Trophoblast cell (in vitro differentiated cells and primary cell): ENCODE results near the gene ACAP3.

Experiments used
- DNase-seq, 2 donors: peaks; one replicate each; pipeline ENCODE4 v3.0.0-alpha.2; 2016
- H2AFZ ChIP-seq: 2 replicates; pipeline ENCODE4 v1.6.1; 2013; ENCODE audit warnings: low read length, moderate library complexity, mild to moderate bottlenecking; ENCODE audit not compliant: insufficient read depth, poor library complexity
- H2AK5ac ChIP-seq: 2 replicates; pipeline ENCODE4 v1.6.1; 2013; ENCODE audit warnings: mild to moderate bottlenecking, low read length
- H2BK120ac ChIP-seq: 2 replicates; pipeline ENCODE4 v1.6.1; 2013; ENCODE audit warnings: low read length, mild to moderate bottlenecking, moderate library complexity; ENCODE audit not compliant: insufficient read depth, poor library complexity
- H2BK12ac ChIP-seq: 2 replicates; pipeline ENCODE4 v1.6.1; 2013; ENCODE audit warnings: mild to moderate bottlenecking, low read length, moderate library complexity
- H2BK5ac ChIP-seq: 2 replicates; pipeline ENCODE4 v1.6.1; 2013; ENCODE audit warnings: low read length, low read depth, moderate library complexity, mild to moderate bottlenecking; ENCODE audit not compliant: poor library complexity
- H3K14ac ChIP-seq: 2 replicates; pipeline ENCODE4 v1.6.1; 2013; ENCODE audit warnings: mild to moderate bottlenecking, low read length
- H3K18ac ChIP-seq: 2 replicates; pipeline ENCODE4 v1.6.1; 2013; ENCODE audit warnings: mild to moderate bottlenecking, low read length
- H3K23ac ChIP-seq: 2 replicates; pipeline ENCODE4 v1.6.1; 2013; ENCODE audit warnings: low read length
- H3K27ac ChIP-seq: 2 replicates; pipeline ENCODE4 v1.5.1; 2013; ENCODE audit warnings: low read depth, mild to moderate bottlenecking, inconsistent platforms, low read length, moderate library complexity
- H3K27me3 ChIP-seq: 2 replicates; pipeline ENCODE4 v1.6.1; 2013; ENCODE audit warnings: inconsistent platforms, mild to moderate bottlenecking, low read length, moderate library complexity; ENCODE audit not compliant: insufficient read depth
- H3K36me3 ChIP-seq, 2 experiments: 1 replicate in 1 of 2; 2 replicates in 1 of 2; pipeline ENCODE4 v1.6.1; 2013; ENCODE audit warnings: low read length in 2 of 2, mild to moderate bottlenecking in 2 of 2, moderate library complexity in 1 of 2; ENCODE audit not compliant: insufficient read depth in 2 of 2, control insufficient read depth in 1 of 2
- H3K4ac ChIP-seq: 2 replicates; pipeline ENCODE4 v1.6.1; 2013; ENCODE audit warnings: low read depth, mild to moderate bottlenecking, low read length, moderate library complexity
- H3K4me1 ChIP-seq, 2 experiments: 1 replicate in 1 of 2; 2 replicates in 1 of 2; pipeline ENCODE4 v1.6.1; 2013; ENCODE audit warnings: low read length in 2 of 2, mild to moderate bottlenecking in 2 of 2, moderate library complexity in 1 of 2; ENCODE audit not compliant: insufficient read depth in 2 of 2, control insufficient read depth in 1 of 2
- H3K4me2 ChIP-seq: 2 replicates; pipeline ENCODE4 v1.6.1; 2013; ENCODE audit warnings: inconsistent platforms, mild to moderate bottlenecking, low read length, moderate library complexity
- H3K4me3 ChIP-seq: 2 replicates; pipeline ENCODE4 v1.5.1; 2013; ENCODE audit warnings: mild to moderate bottlenecking, low read depth, low read length, inconsistent platforms
- H3K79me1 ChIP-seq: one replicate; pipeline ENCODE4 v1.6.1; 2013; ENCODE audit warnings: low read length
- H3K79me2 ChIP-seq: 2 replicates; pipeline ENCODE4 v1.6.1; 2013; ENCODE audit warnings: low read length, mild to moderate bottlenecking; ENCODE audit not compliant: control insufficient read depth, insufficient read depth, poor library complexity
- H3K9ac ChIP-seq: 2 replicates; pipeline ENCODE4 v1.6.1; 2013; ENCODE audit warnings: mild to moderate bottlenecking, low read length
- H3K9me3 ChIP-seq: 2 replicates; pipeline ENCODE4 v1.6.1; 2013; ENCODE audit warnings: low read depth, mild to moderate bottlenecking, control low read depth, inconsistent platforms, low read length; ENCODE audit not compliant: insufficient read depth
- H4K12ac ChIP-seq: 2 replicates; pipeline ENCODE4 v1.6.1; 2013; ENCODE audit warnings: low read depth, mild to moderate bottlenecking, low read length, moderate library complexity
- H4K8ac ChIP-seq: 2 replicates; pipeline ENCODE4 v1.6.1; 2013; ENCODE audit warnings: low read depth, mild to moderate bottlenecking, low read length, moderate library complexity
- H4K91ac ChIP-seq: one replicate; pipeline ENCODE4 v1.6.1; 2013; ENCODE audit warnings: low read depth, mild to moderate bottlenecking, low read length, moderate library complexity
- WGBS: extraction: QIAGEN DNeasy Blood & Tissue Kit; methylation state at CpG from one replicate; pipeline ENCODE4 v1.1.7; 2013; ENCODE audit warnings: missing lambda C conversion rate; ENCODE audit not compliant: insufficient read length, insufficient coverage; ENCODE audit errors: extremely low coverage; 5-methylcytosine and 5-hydroxymethylcytosine counted together

The ACAP3 gene

DNA sequence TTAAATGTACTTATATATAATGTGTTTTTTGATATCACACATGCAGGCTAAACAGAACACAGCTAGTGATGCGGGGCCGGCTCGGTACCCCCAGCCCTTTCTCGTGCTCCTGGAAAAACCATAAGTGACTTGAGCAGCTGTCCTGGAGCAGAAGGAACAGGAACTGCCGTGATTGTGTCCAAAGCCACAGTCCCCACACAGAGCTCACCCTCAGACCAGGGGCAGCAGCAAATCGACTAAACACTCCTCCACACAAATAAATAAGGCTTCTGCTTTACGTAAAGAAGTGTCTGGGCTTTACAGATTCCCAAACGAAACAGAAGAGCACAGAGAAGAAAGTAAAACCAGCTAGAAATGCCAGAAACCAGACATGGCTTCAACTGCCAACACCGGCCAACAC is 43.7 kb downstream of the ACAP3 start:
- H3K79me1 ChIP-seq: no peaks in the 10 kb centered on the region
- H3K27me3 ChIP-seq: no peaks in the 10 kb centered on the region
- no peak overlapping the region for H2AK5ac ChIP-seq
- WGBS: no CpG with 5 or more reads among the region's 9 CpGs
- peaks cover 2% of the 10 kb centered on the region for H3K9me3 ChIP-seq
- H3K36me3 ChIP-seq: peaks cover 72 to 77% of the 10 kb centered on the region in 2 experiments
- H3K4me1 ChIP-seq: peaks cover 0 to 4% of the 10 kb centered on the region in 2 experiments
- no peak overlapping the region for H3K4me3 ChIP-seq
- H4K8ac ChIP-seq: no peak overlapping the region
- no peak overlapping the region for H2BK120ac ChIP-seq
- H2BK5ac ChIP-seq: no peak overlapping the region
- no peak overlapping the region for H3K23ac ChIP-seq
- no peak overlapping the region for H3K4me2 ChIP-seq
- no peak overlapping the region for H4K91ac ChIP-seq
- H3K9ac ChIP-seq: no peak overlapping the region
- DNase-seq: no peak
- no peak overlapping the region for H3K18ac ChIP-seq
- no peak overlapping the region for H2BK12ac ChIP-seq
- H3K4ac ChIP-seq: no peak overlapping the region
- no peak overlapping the region for H3K27ac ChIP-seq
- no peak overlapping the region for H3K14ac ChIP-seq
- H4K12ac ChIP-seq: no peak overlapping the region
- no peak overlapping the region for H2AFZ ChIP-seq
- no peaks in the 10 kb centered on the region for H3K79me2 ChIP-seq

DNA sequence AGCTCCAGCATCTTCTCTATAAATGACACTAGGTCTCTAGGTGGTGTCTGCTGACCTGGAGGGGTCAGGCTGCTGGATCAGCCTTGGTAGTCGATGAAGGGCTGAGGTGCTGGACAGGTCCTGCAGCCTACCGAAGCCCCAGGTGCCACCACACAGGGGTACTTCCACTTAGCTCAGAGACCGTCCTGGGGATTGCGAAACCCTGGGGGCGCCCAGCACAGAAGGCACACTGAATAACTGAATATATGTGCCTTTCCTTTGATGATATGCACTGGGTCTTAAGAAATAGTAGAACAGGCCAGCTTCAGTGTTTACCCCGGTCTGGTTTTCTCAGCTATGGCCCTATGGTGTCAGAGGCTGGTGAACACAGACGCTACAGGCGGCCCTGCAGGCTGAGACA is 45.0 kb downstream of the ACAP3 start:
- no CpG with 5 or more reads among the region's 8 CpGs for WGBS
- H4K91ac ChIP-seq: no peak overlapping the region
- no peak overlapping the region for H2BK5ac ChIP-seq
- H3K14ac ChIP-seq: no peak overlapping the region
- no peak overlapping the region for H2BK12ac ChIP-seq
- H3K27me3 ChIP-seq: no peaks in the 10 kb centered on the region
- no peaks in the 10 kb centered on the region for H3K79me2 ChIP-seq
- no peak overlapping the region for H4K12ac ChIP-seq
- H3K79me1 ChIP-seq: no peaks in the 10 kb centered on the region
- H2BK120ac ChIP-seq: no peak overlapping the region
- no peak overlapping the region for H3K27ac ChIP-seq
- H3K4me1 ChIP-seq: peaks cover 0 to 4% of the 10 kb centered on the region in 2 experiments
- H3K9me3 ChIP-seq: peaks cover 5% of the 10 kb centered on the region
- H3K18ac ChIP-seq: no peak overlapping the region
- H2AFZ ChIP-seq: no peak overlapping the region
- DNase-seq: no peak
- no peak overlapping the region for H3K23ac ChIP-seq
- no peak overlapping the region for H3K4ac ChIP-seq
- H3K36me3 ChIP-seq: peaks cover 71 to 74% of the 10 kb centered on the region in 2 experiments
- no peak overlapping the region for H4K8ac ChIP-seq
- H2AK5ac ChIP-seq: no peak overlapping the region
- no peak overlapping the region for H3K9ac ChIP-seq
- no peak overlapping the region for H3K4me2 ChIP-seq
- no peak overlapping the region for H3K4me3 ChIP-seq

GRCh38 chr1:1262071-1262470 is 45.7 kb downstream of the ACAP3 start:
- DNase-seq: no peak
- no peak overlapping the region for H2BK5ac ChIP-seq
- H4K91ac ChIP-seq: no peak overlapping the region
- H3K4me1 ChIP-seq: peaks cover 0 to 4% of the 10 kb centered on the region in 2 experiments
- H3K9me3 ChIP-seq: peaks cover 5% of the 10 kb centered on the region
- H2BK12ac ChIP-seq: no peak overlapping the region
- H3K79me1 ChIP-seq: no peaks in the 10 kb centered on the region
- H2AK5ac ChIP-seq: no peak overlapping the region
- no peak overlapping the region for H3K18ac ChIP-seq
- no peak overlapping the region for H3K14ac ChIP-seq
- no peak overlapping the region for H2AFZ ChIP-seq
- no peak overlapping the region for H4K12ac ChIP-seq
- no peak overlapping the region for H3K4me3 ChIP-seq
- no peaks in the 10 kb centered on the region for H3K27me3 ChIP-seq
- H3K4me2 ChIP-seq: no peak overlapping the region
- no CpG with 5 or more reads among the region's 17 CpGs for WGBS
- H3K23ac ChIP-seq: no peak overlapping the region
- H3K9ac ChIP-seq: no peak overlapping the region
- H3K27ac ChIP-seq: no peak overlapping the region
- no peaks in the 10 kb centered on the region for H3K79me2 ChIP-seq
- peaks cover 69 to 72% of the 10 kb centered on the region in 2 experiments for H3K36me3 ChIP-seq
- H4K8ac ChIP-seq: no peak overlapping the region
- no peak overlapping the region for H2BK120ac ChIP-seq
- H3K4ac ChIP-seq: no peak overlapping the region

DNA sequence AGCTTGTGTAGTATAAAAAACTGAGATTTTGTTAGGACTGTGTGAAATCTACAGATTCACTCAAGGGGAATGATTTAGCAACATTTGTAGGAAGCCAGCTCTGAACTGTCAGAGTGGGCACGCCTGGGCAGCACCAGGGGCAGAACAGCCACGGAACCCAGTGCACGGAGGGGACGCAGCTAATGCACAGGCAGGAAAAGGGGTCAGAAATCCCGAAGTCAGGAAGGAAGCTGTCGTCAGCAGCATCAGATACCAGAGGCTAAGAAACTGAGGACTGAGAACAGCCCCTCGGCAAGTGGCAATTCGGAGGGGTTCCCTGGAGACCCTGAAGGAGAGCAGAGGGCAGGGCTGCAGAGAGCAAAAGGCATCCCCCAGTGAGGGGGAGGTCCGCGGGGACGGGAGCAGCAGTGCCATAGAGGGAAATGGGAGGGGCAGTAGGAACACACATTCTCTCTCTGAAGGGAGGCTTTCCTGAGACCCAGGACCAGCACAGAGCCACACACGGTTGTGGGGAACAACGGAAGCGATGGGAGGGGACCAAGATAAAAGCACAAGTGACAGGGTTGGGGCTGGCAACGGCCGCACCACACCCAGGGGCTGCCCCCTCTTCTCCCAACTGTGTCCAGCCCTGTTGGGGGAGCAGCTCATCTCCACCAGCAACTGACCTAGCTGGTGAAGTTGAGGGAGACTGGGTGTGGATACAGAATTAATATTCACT is 46.7 kb downstream of the ACAP3 start:
- Histone ChIP-seq H2BK12ac (no peak overlapping the region), H3K4me3 (no peak overlapping the region), H4K91ac (no peak overlapping the region), H3K79me1 (no peaks in the 10 kb centered on the region), H4K12ac (no peak overlapping the region), H3K14ac (no peak overlapping the region), H3K4ac (no peak overlapping the region), H3K27me3 (no peaks in the 10 kb centered on the region), H4K8ac (no peak overlapping the region), H3K9me3 (peaks cover 5% of the 10 kb centered on the region), H3K4me1 (peaks cover 0 to 4% of the 10 kb centered on the region in 2 experiments), H3K9ac (no peak overlapping the region), H3K27ac (no peak overlapping the region), H2AFZ (no peak overlapping the region), H2BK120ac (no peak overlapping the region), H2BK5ac (no peak overlapping the region), H3K18ac (no peak overlapping the region), H3K4me2 (no peak overlapping the region), H3K23ac (no peak overlapping the region), H3K79me2 (no peaks in the 10 kb centered on the region), H3K36me3 (peaks cover 74 to 75% of the 10 kb centered on the region in 2 experiments), H2AK5ac (no peak overlapping the region)
- WGBS: no CpG with 5 or more reads among the region's 16 CpGs
- no peak for DNase-seq
